ENCODE data around the gene UVRAG.
"Not testable (repeated sequence)": the region's sequence is repeated elsewhere in the genome, so short reads cannot be mapped to it uniquely, and the experiment has no call there.

UVRAG gene

DNA sequence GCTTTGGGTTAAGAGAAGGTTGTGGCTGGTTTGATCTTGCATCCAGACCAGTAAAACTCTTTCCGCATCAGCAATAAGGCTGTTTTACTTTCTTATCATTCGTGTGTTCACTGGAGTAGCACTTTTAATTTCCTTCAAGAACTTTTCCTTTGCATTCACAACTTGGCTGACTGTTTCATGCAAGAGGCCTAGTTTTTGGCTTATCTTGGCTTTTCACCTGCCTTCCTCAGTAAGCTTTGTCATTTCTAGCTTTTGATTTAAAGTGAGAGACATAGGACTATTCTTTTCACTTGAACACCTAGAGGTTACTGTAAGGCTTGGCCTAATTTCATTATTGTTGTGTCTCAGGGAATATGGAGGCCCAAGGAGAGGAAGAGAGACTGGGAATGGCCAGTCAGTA lies 144.5 kb downstream of the UVRAG start:
- H3K4me3 ChIP-seq (ENCODE audit: low read depth, low read length) = no peak overlapping the region
- no peaks in the 10 kb centered on the region for H3K27me3 ChIP-seq (ENCODE audit: control insufficient read depth, insufficient read depth, low read length)
- H3K9ac ChIP-seq (ENCODE audit: low read depth, low read length) = no peak overlapping the region

DNA sequence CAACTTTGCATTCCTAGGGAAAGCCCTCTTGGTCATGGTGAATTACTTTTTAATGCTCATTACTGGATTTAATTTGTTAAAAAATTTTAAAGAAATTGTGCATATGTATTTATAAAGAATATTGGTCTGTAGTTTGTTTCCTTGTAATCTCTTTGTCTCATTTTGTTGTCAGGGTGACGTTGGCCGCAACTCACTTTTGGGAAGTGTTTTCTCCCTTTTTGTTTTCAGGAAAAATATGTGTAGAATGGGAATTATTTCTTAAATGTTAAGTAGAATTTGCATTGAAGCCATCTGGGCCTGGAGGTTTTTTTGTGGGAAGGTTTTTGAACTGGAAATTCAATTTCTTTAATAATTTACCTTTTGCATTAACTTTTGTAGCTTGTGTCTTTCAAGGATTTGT lies 149.1 kb downstream of the UVRAG start:
- peaks cover 2% of the 10 kb centered on the region for H3K4me1 ChIP-seq (ENCODE audit: control insufficient read depth, insufficient read depth, low read length)
- H3K36me3 ChIP-seq (ENCODE audit: control insufficient read depth, insufficient read depth, low read length) = no peaks in the 10 kb centered on the region
- no peak overlapping the region for H3K4me3 ChIP-seq (ENCODE audit: low read depth, low read length)
- H3K27me3 ChIP-seq (ENCODE audit: control insufficient read depth, insufficient read depth, low read length) = no peaks in the 10 kb centered on the region
- H3K9me3 ChIP-seq (ENCODE audit: control insufficient read depth, insufficient read depth, low read length) = no peaks in the 10 kb centered on the region
- H3K9ac ChIP-seq (ENCODE audit: low read depth, low read length) = no peak overlapping the region

More for the DNA sequence above, 144.5 kb downstream of the UVRAG start:
- H3K4me1 ChIP-seq (ENCODE audit: control insufficient read depth, insufficient read depth, low read length) = no peaks in the 10 kb centered on the region
- H3K9me3 ChIP-seq (ENCODE audit: control insufficient read depth, insufficient read depth, low read length) = no peaks in the 10 kb centered on the region
- H3K36me3 ChIP-seq (ENCODE audit: control insufficient read depth, insufficient read depth, low read length) = no peaks in the 10 kb centered on the region

DNA sequence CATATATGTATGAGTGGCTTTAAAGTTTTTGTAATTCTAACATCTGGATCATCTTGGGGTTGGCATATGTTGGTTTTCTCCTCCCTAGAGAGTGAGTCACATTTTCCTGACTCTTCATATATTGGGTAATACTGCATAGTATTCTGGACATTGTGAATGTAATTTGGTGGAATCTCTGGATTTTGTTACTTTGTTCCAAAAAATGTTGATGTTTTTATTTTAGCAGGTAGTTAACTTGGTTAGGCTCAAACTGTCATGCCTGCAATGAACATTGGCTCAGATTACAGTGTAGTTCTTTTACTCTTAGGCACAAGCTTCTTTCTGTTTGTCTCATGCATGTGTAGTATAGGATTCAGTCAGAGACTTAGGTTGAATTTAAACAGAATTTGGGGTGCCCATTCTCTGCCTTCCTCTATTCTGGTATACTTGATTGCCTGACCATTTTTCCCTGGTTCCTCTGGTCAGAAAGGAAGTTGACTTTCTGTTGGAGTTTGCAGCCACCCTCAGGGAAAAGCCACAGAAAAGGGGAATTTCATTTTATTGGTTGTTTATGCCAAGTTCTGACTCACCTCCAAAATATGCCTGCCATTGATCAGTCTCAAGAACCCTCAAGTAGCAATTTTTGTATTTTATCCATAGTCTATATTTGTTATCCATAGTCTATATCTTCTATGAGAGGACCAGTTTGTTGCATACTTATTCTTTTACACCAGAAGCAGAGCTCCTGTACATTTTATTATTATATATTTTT lies 151.7 kb downstream of the UVRAG start:
- Histone ChIP-seq H3K27me3 (ENCODE audit: control insufficient read depth, insufficient read depth, low read length) (no peaks in the 10 kb centered on the region), H3K36me3 (ENCODE audit: control insufficient read depth, insufficient read depth, low read length) (no peaks in the 10 kb centered on the region), H3K4me3 (ENCODE audit: low read depth, low read length) (no peak overlapping the region), H3K9ac (ENCODE audit: low read depth, low read length) (no peak overlapping the region), H3K9me3 (ENCODE audit: control insufficient read depth, insufficient read depth, low read length) (no peaks in the 10 kb centered on the region), H3K4me1 (ENCODE audit: control insufficient read depth, insufficient read depth, low read length) (peaks cover 2% of the 10 kb centered on the region)

GRCh38 chr11:75968021-75968625 lies 153.1 kb downstream of the UVRAG start:
- peaks cover 2% of the 10 kb centered on the region for H3K4me1 ChIP-seq (ENCODE audit: control insufficient read depth, insufficient read depth, low read length)
- H3K4me3 ChIP-seq (ENCODE audit: low read depth, low read length) = no peak overlapping the region
- H3K36me3 ChIP-seq (ENCODE audit: control insufficient read depth, insufficient read depth, low read length) = no peaks in the 10 kb centered on the region
- no peak overlapping the region for H3K9ac ChIP-seq (ENCODE audit: low read depth, low read length)
- no peaks in the 10 kb centered on the region for H3K9me3 ChIP-seq (ENCODE audit: control insufficient read depth, insufficient read depth, low read length)
- H3K27me3 ChIP-seq (ENCODE audit: control insufficient read depth, insufficient read depth, low read length) = no peaks in the 10 kb centered on the region

- H3K4me3 ChIP-seq (ENCODE audit: low read depth, low read length) = no peak overlapping the region
- peaks cover 2% of the 10 kb centered on the region for H3K4me1 ChIP-seq (ENCODE audit: control insufficient read depth, insufficient read depth, low read length)
- H3K27me3 ChIP-seq (ENCODE audit: control insufficient read depth, insufficient read depth, low read length) = no peaks in the 10 kb centered on the region
- no peaks in the 10 kb centered on the region for H3K9me3 ChIP-seq (ENCODE audit: control insufficient read depth, insufficient read depth, low read length)
- no peak overlapping the region for H3K9ac ChIP-seq (ENCODE audit: low read depth, low read length)
- H3K36me3 ChIP-seq (ENCODE audit: control insufficient read depth, insufficient read depth, low read length) = no peaks in the 10 kb centered on the region
Observed at GRCh38 chr11:75969626-75970308, 154.8 kb downstream of the UVRAG start.

- H3K9me3 ChIP-seq (ENCODE audit: control insufficient read depth, insufficient read depth, low read length); H3K4me3 ChIP-seq (ENCODE audit: low read depth, low read length); H3K36me3 ChIP-seq (ENCODE audit: control insufficient read depth, insufficient read depth, low read length); H3K4me1 ChIP-seq (ENCODE audit: control insufficient read depth, insufficient read depth, low read length); H3K27me3 ChIP-seq (ENCODE audit: control insufficient read depth, insufficient read depth, low read length); H3K9ac ChIP-seq (ENCODE audit: low read depth, low read length): not testable (repeated sequence)
Observed at GRCh38 chr11:75973710-75974109, 158.7 kb downstream of the UVRAG start.

DNA sequence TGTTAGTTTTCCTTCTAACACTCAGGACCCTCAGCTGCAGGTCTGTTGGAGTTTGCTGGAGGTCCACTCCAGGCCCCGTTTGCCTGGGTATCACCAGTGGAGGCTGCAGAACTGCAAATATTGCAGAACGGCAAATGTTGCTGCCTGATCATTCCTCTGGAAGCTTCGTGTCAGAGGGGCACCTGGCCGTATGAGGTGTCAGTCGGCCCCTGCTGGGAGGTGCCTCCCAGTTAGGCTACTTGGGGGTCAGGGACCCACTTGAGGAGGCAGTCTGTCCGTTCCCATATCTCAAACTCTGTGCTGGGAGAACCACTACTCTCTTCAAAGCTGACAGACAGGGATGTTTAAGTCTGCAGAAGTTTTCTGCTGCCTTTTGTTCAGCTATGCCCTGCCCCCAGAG lies 164.1 kb downstream of the UVRAG start:
- not testable (repeated sequence) for H3K4me1 ChIP-seq (ENCODE audit: control insufficient read depth, insufficient read depth, low read length); H3K36me3 ChIP-seq (ENCODE audit: control insufficient read depth, insufficient read depth, low read length); H3K9me3 ChIP-seq (ENCODE audit: control insufficient read depth, insufficient read depth, low read length); H3K9ac ChIP-seq (ENCODE audit: low read depth, low read length); H3K4me3 ChIP-seq (ENCODE audit: low read depth, low read length); H3K27me3 ChIP-seq (ENCODE audit: control insufficient read depth, insufficient read depth, low read length)

- not testable (repeated sequence) for H3K27me3 ChIP-seq (ENCODE audit: control insufficient read depth, insufficient read depth, low read length); H3K4me1 ChIP-seq (ENCODE audit: control insufficient read depth, insufficient read depth, low read length); H3K9me3 ChIP-seq (ENCODE audit: control insufficient read depth, insufficient read depth, low read length); H3K36me3 ChIP-seq (ENCODE audit: control insufficient read depth, insufficient read depth, low read length)
- H3K9ac ChIP-seq (ENCODE audit: low read depth, low read length) = peak overlapping the region; percentile 47
- peak overlapping the region; percentile 63 for H3K4me3 ChIP-seq (ENCODE audit: low read depth, low read length)
Observed at GRCh38 chr11:75979479-75980027, 164.5 kb downstream of the UVRAG start.

DNA sequence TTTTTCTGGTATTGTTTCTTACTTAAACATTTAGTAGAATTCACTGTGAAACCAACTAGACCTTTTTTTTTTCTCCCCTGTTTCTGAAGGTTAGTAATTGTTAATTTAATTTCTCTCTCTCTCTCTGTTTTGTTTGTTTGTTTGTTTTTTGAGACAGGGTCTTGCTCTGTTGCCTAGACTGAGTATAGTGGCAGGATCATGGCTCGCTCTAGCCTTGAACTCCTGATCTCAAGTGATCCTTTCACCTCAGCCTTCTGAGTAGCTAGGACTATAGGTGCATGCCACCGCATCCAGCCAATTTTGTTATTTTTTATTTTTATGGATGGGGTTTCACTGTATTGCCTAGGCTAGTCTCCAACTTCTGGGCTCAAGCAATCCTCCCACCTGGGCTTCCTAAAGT lies 165.0 kb downstream of the UVRAG start:
- Histone ChIP-seq H3K4me3 (ENCODE audit: low read depth, low read length) (peak overlapping the region; percentile 63), H3K36me3 (ENCODE audit: control insufficient read depth, insufficient read depth, low read length) (no peaks in the 10 kb centered on the region), H3K9me3 (ENCODE audit: control insufficient read depth, insufficient read depth, low read length) (no peaks in the 10 kb centered on the region), H3K9ac (ENCODE audit: low read depth, low read length) (no peak overlapping the region), H3K27me3 (ENCODE audit: control insufficient read depth, insufficient read depth, low read length) (no peaks in the 10 kb centered on the region), H3K4me1 (ENCODE audit: control insufficient read depth, insufficient read depth, low read length) (no peaks in the 10 kb centered on the region)

DNA sequence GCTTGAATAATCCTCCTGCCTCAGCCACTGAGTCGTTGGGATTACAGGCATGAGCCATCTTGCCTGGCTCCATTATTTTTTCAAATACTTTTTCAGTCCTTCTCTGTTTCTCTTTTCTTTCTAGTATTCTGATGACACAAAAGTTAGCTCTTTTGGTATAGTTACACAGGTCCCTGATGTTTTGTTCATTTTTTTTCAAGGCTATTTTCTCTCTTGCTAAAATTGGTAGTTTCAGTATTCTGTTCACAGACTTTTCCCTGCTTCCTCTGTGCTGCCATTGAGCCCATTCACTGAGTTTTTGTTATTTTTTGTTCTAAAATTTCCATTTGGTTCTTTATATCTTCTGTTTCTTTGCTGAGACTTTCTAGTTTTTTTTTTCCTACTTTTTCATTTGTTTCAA lies 166.5 kb downstream of the UVRAG start:
- no peaks in the 10 kb centered on the region for H3K27me3 ChIP-seq (ENCODE audit: control insufficient read depth, insufficient read depth, low read length)
- no peaks in the 10 kb centered on the region for H3K4me1 ChIP-seq (ENCODE audit: control insufficient read depth, insufficient read depth, low read length)
- no peak overlapping the region for H3K4me3 ChIP-seq (ENCODE audit: low read depth, low read length)
- no peaks in the 10 kb centered on the region for H3K9me3 ChIP-seq (ENCODE audit: control insufficient read depth, insufficient read depth, low read length)
- H3K36me3 ChIP-seq (ENCODE audit: control insufficient read depth, insufficient read depth, low read length) = no peaks in the 10 kb centered on the region
- H3K9ac ChIP-seq (ENCODE audit: low read depth, low read length) = no peak overlapping the region

- Histone ChIP-seq H3K9ac (ENCODE audit: low read depth, low read length) (no peak overlapping the region), H3K27me3 (ENCODE audit: control insufficient read depth, insufficient read depth, low read length) (no peaks in the 10 kb centered on the region), H3K36me3 (ENCODE audit: control insufficient read depth, insufficient read depth, low read length) (no peaks in the 10 kb centered on the region), H3K4me1 (ENCODE audit: control insufficient read depth, insufficient read depth, low read length) (no peaks in the 10 kb centered on the region), H3K9me3 (ENCODE audit: control insufficient read depth, insufficient read depth, low read length) (no peaks in the 10 kb centered on the region), H3K4me3 (ENCODE audit: low read depth, low read length) (no peak overlapping the region)
Observed at GRCh38 chr11:75982309-75982708, 167.3 kb downstream of the UVRAG start.

DNA sequence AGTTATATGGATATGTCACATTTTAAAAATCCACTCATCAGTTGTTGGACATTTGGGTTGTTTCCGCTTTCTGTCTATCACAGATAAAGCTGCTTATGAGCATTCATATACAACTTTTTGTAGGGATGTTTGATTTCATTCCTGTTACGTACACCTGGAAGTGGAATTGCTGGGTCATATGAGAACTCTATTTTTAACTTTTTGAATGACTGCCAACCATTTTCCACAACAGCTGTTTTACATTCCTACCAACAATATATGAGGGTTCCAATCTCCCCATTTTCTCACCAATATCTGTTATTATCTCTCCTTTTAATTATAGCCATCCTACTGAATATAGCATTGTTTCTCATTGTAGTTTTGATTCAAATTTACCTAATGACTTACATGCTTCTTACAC lies 172.0 kb downstream of the UVRAG start:
- Histone ChIP-seq H3K36me3 (ENCODE audit: control insufficient read depth, insufficient read depth, low read length) (no peaks in the 10 kb centered on the region), H3K4me3 (ENCODE audit: low read depth, low read length) (no peak overlapping the region), H3K27me3 (ENCODE audit: control insufficient read depth, insufficient read depth, low read length) (no peaks in the 10 kb centered on the region), H3K9me3 (ENCODE audit: control insufficient read depth, insufficient read depth, low read length) (no peaks in the 10 kb centered on the region), H3K9ac (ENCODE audit: low read depth, low read length) (no peak overlapping the region), H3K4me1 (ENCODE audit: control insufficient read depth, insufficient read depth, low read length) (no peaks in the 10 kb centered on the region)
